ENCODE results near the gene ZKSCAN7. TPM values are rescaled to one million over a fixed set of nuclear protein-coding genes. Genes with fewer than 3 reads are reported as not detected.

Gene ZKSCAN7
- total and polyA plus RNA-seq, 2 of the 13 experiments (the other 11 are each of a cell fraction or from before 2014, with no cell fraction given): 2.3 to 3.8 TPM

- TF ChIP-seq ZNF574 (CRISPR knock-in tag; IDR thresholded peaks at IDR 0.05) (peak; percentile 92), CREM (IDR thresholded peaks at IDR 0.05) (no peak), CREM (CRISPR knock-in tag; IDR thresholded peaks at IDR 0.05) (no peak), SIX1 (CRISPR knock-in tag; IDR thresholded peaks at IDR 0.05; ENCODE audit: borderline replicate concordance) (no peak), NR2F2 (IDR thresholded peaks at IDR 0.05; ENCODE audit: borderline replicate concordance, low read depth) (no peak), HOXA3 (CRISPR knock-in tag; IDR thresholded peaks at IDR 0.05) (peak; percentile 58), ZNF24 (IDR thresholded peaks at IDR 0.05) (no peak), FLYWCH1 (CRISPR knock-in tag; IDR thresholded peaks at IDR 0.05) (no peak), ZNF331 (CRISPR knock-in tag; IDR thresholded peaks at IDR 0.05) (0 out of 2 replicates have a peak, but pooled peaks have one; percentile 9), CAMTA2 (CRISPR knock-in tag; IDR thresholded peaks at IDR 0.05; ENCODE audit: borderline replicate concordance) (no peak), ZZZ3 (CRISPR knock-in tag; IDR thresholded peaks at IDR 0.05; ENCODE audit: borderline replicate concordance) (no peak), BRCA1 (CRISPR knock-in tag; IDR thresholded peaks at IDR 0.05) (0 out of 2 replicates have a peak, but pooled peaks have one; percentile 29), TGIF2 (CRISPR knock-in tag; IDR thresholded peaks at IDR 0.05) (no peak; the same call in 1 of the 2 replicates), BRD4 (CRISPR knock-in tag; IDR thresholded peaks at IDR 0.05) (peak; percentile 88), SIN3A (IDR thresholded peaks at IDR 0.05; ENCODE audit: borderline replicate concordance, low read depth, low read length) (no peak), ZKSCAN5 (CRISPR knock-in tag; IDR thresholded peaks at IDR 0.05) (no peak), ZNF563 (CRISPR knock-in tag; IDR thresholded peaks at IDR 0.05) (peak; percentile 81), ZNF75D (CRISPR knock-in tag; IDR thresholded peaks at IDR 0.05; ENCODE audit: borderline replicate concordance) (no peak), NR3C1 (CRISPR knock-in tag; IDR thresholded peaks at IDR 0.05) (no peak), HNRNPL (IDR thresholded peaks at IDR 0.05; ENCODE audit: low read depth, low read length) (no peak), ZNF235 (CRISPR knock-in tag; IDR thresholded peaks at IDR 0.05; ENCODE audit: borderline replicate concordance) (no peak), MYPOP (CRISPR knock-in tag; IDR thresholded peaks at IDR 0.05) (no peak), FOXA1 (IDR thresholded peaks at IDR 0.05) (no peak), FOXA1 (CRISPR knock-in tag; IDR thresholded peaks at IDR 0.05) (no peak), STAT6 (CRISPR knock-in tag; IDR thresholded peaks at IDR 0.05; ENCODE audit: borderline replicate concordance) (no peak)
Measured at GRCh38 chr3:44554626-44555592, at the start of gene ZKSCAN7 (continued).
